ENCODE results near the gene STXBP2. TPM values are rescaled to one million over a fixed set of nuclear protein-coding genes. Genes with fewer than 3 reads are reported as not detected.

Gene STXBP2
- total and polyA plus RNA-seq, 9 of the 15 experiments (the other 6 are each of a cell fraction or from before 2014, with no cell fraction given) = 2.5 to 163 (median 71.3) TPM

GRCh38 chr19:7636691-7637373 is at the start of gene STXBP2 (continued):
- no peak for TF ChIP-seq SAFB2 (IDR thresholded peaks at IDR 0.05; ENCODE audit: borderline replicate concordance, low read depth, low read length, severe bottlenecking)
- no peak for TF ChIP-seq BACH1 (tag; IDR thresholded peaks at IDR 0.05)
- TF ChIP-seq CXXC5 (CRISPR knock-in tag; IDR thresholded peaks at IDR 0.05) = peak; percentile 72
- no peak for TF ChIP-seq LEF1 (IDR thresholded peaks at IDR 0.05)
- no peak for TF ChIP-seq ZNF217 (CRISPR knock-in tag; IDR thresholded peaks at IDR 0.05)
- no peak for TF ChIP-seq SRF (CRISPR knock-in tag; IDR thresholded peaks at IDR 0.05)
- TF ChIP-seq KDM5B (IDR thresholded peaks at IDR 0.05; ENCODE audit: insufficient replicate concordance, low read depth, low read length) = peak; percentile 47
- TF ChIP-seq VEZF1 (CRISPR knock-in tag; IDR thresholded peaks at IDR 0.05) = peak; percentile 61
- TF ChIP-seq MAX (CRISPR knock-in tag; IDR thresholded peaks at IDR 0.05) = peak; percentile 97
- no peak for TF ChIP-seq XRCC4 (IDR thresholded peaks at IDR 0.05; ENCODE audit: extremely low read depth, insufficient read depth, insufficient read length)
- TF ChIP-seq PRDM10 (IDR thresholded peaks at IDR 0.05; ENCODE audit: partially characterized antibody) = no peak
- peak; percentile 58 for TF ChIP-seq USF1 (CRISPR knock-in tag; IDR thresholded peaks at IDR 0.05)
- TF ChIP-seq FOXM1 (IDR thresholded peaks at IDR 0.05; ENCODE audit: low read depth) = no peak
- TF ChIP-seq FOXM1 (CRISPR knock-in tag; IDR thresholded peaks at IDR 0.05; ENCODE audit: low read depth) = peak; percentile 57; the same call in 1 of the 2 replicates
- TF ChIP-seq ZNF395 (CRISPR knock-in tag; IDR thresholded peaks at IDR 0.05) = peak; percentile 37; the same call in 1 of the 2 replicates
- TF ChIP-seq ZBTB7A (IDR thresholded peaks at IDR 0.05; ENCODE audit: borderline replicate concordance, control insufficient read depth, low read depth, low read length) = peak; percentile 47; the same call in 1 of the 2 replicates
- 0 out of 2 replicates have a peak, but pooled peaks have one; percentile 15 for TF ChIP-seq SMAD3 (CRISPR knock-in tag; conservative IDR thresholded peaks at IDR 0.05)
- peak; percentile 62 for TF ChIP-seq POLR2AphosphoS5 (IDR thresholded peaks at IDR 0.05; ENCODE audit: control insufficient read depth, insufficient read depth, low read depth, low read length)
- TF ChIP-seq NONO (IDR thresholded peaks at IDR 0.05; ENCODE audit: low read depth in 2 of 2, low read length in 1 of 2) = no peak
